MM.1S (cell line): ENCODE data around the gene PLPPR4.

ENCODE experiments used
- EZH2 ChIP-seq: fragments of 300-600 bp; sonication (generic); optimal IDR thresholded peaks from 2 replicates; pipeline ENCODE3; 2017; ENCODE audit warnings: low read depth, mild to moderate bottlenecking, antibody characterized with exemption, low read length, mixed read lengths
- TF ChIP-seq, protein P1 (sequence below): fragments of 300-600 bp; sonication (generic); IDR thresholded peaks from 2 replicates; pipeline ENCODE4 v1.5.1; 2016; ENCODE audit warnings: antibody characterized with exemption, low read length, mixed read lengths

DNA sequence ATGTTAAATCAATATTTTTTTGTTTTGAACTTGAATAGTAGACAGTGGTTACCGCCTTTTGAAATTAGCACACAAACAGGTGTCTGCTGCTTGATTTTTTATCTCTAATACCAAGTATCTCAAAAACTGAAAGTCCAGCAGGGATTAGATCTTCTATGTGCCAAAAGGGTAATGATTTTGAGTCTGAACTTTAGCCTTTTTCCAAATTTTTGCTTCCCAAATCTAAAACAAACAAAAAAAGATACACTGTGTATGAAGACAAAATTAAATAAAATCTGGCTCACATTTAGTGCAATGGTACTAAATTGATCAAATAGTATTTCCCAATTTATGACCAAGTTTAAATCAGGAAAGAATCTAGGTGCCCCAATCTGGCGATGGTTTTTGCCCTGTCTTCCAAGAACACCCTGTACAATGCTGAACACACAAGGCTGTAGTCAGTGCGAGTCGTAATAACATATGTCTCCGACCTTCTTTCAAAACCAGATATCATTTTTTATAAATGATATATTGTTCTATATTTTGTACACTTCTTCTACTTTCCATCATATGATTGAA lies 40.5 kb downstream of the PLPPR4 start:
- TF ChIP-seq, protein P1, sequence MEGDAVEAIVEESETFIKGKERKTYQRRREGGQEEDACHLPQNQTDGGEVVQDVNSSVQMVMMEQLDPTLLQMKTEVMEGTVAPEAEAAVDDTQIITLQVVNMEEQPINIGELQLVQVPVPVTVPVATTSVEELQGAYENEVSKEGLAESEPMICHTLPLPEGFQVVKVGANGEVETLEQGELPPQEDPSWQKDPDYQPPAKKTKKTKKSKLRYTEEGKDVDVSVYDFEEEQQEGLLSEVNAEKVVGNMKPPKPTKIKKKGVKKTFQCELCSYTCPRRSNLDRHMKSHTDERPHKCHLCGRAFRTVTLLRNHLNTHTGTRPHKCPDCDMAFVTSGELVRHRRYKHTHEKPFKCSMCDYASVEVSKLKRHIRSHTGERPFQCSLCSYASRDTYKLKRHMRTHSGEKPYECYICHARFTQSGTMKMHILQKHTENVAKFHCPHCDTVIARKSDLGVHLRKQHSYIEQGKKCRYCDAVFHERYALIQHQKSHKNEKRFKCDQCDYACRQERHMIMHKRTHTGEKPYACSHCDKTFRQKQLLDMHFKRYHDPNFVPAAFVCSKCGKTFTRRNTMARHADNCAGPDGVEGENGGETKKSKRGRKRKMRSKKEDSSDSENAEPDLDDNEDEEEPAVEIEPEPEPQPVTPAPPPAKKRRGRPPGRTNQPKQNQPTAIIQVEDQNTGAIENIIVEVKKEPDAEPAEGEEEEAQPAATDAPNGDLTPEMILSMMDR = no peak
- TF ChIP-seq EZH2 = no peak
